ENCODE measurements around the gene SENP5.

SENP5 gene

GRCh38 chr3:196894557-196895295 is 27.0 kb downstream of the SENP5 start:
- no peaks in the 10 kb centered on the region for H3K36me3 ChIP-seq (ENCODE audit: insufficient read depth)
- H3K27me3 ChIP-seq (ENCODE audit: insufficient read depth, low read depth): no peaks in the 10 kb centered on the region
- TF ChIP-seq CTCF (conservative IDR thresholded peaks at IDR 0.05; ENCODE audit: low read depth, low read length): no peak
- H3K27ac ChIP-seq: no peak overlapping the region
- no peak overlapping the region for H3K9ac ChIP-seq
- H4K20me1 ChIP-seq (ENCODE audit: insufficient read depth): peaks cover 8% of the 10 kb centered on the region; the same call in 1 of the 2 replicates
- no peak overlapping the region for H3K4me3 ChIP-seq (IDR thresholded peaks at IDR 0.05; ENCODE audit: insufficient read depth, low read depth, low read length)
- peaks cover 60% of the 10 kb centered on the region; the same call in 1 of the 2 replicates for H3K79me2 ChIP-seq (ENCODE audit: insufficient read depth, low read depth)
- H3K4me2 ChIP-seq: no peak overlapping the region
- no peak overlapping the region for H2AFZ ChIP-seq (ENCODE audit: low read depth)
- H3K4me1 ChIP-seq (ENCODE audit: low read depth, poor library complexity, severe bottlenecking): peaks cover 5% of the 10 kb centered on the region

GRCh38 chr3:196896229-196896628 is 28.5 kb downstream of the SENP5 start:
- no peak for TF ChIP-seq CTCF (conservative IDR thresholded peaks at IDR 0.05; ENCODE audit: low read depth, low read length)
- H3K27me3 ChIP-seq (ENCODE audit: insufficient read depth, low read depth): no peaks in the 10 kb centered on the region
- no peak overlapping the region for H3K9ac ChIP-seq
- H4K20me1 ChIP-seq (ENCODE audit: insufficient read depth): peaks cover 8% of the 10 kb centered on the region; the same call in 1 of the 2 replicates
- peaks cover 46% of the 10 kb centered on the region; the same call in 1 of the 2 replicates for H3K79me2 ChIP-seq (ENCODE audit: insufficient read depth, low read depth)
- H3K4me1 ChIP-seq (ENCODE audit: low read depth, poor library complexity, severe bottlenecking): no peaks in the 10 kb centered on the region
- no peak overlapping the region for H2AFZ ChIP-seq (ENCODE audit: low read depth)
- no peaks in the 10 kb centered on the region for H3K36me3 ChIP-seq (ENCODE audit: insufficient read depth)
- H3K27ac ChIP-seq: no peak overlapping the region
- H3K4me3 ChIP-seq (IDR thresholded peaks at IDR 0.05; ENCODE audit: insufficient read depth, low read depth, low read length): no peak overlapping the region
- no peak overlapping the region for H3K4me2 ChIP-seq

- Histone ChIP-seq H3K36me3 (ENCODE audit: insufficient read depth) (peaks cover 6% of the 10 kb centered on the region; the same call in 1 of the 2 replicates), H4K20me1 (ENCODE audit: insufficient read depth) (no peaks in the 10 kb centered on the region), H3K27ac (no peak overlapping the region)
Observed at GRCh38 chr3:196901768-196902167, 34.0 kb downstream of the SENP5 start.

GRCh38 chr3:196902296-196902695 is 34.6 kb downstream of the SENP5 start:
- TF ChIP-seq CTCF (conservative IDR thresholded peaks at IDR 0.05; ENCODE audit: low read depth, low read length): no peak
- no peaks in the 10 kb centered on the region for H3K27me3 ChIP-seq (ENCODE audit: insufficient read depth, low read depth)
- peaks cover 6% of the 10 kb centered on the region; the same call in 1 of the 2 replicates for H3K36me3 ChIP-seq (ENCODE audit: insufficient read depth)
- H2AFZ ChIP-seq (ENCODE audit: low read depth): no peak overlapping the region
- no peak overlapping the region for H3K4me2 ChIP-seq
- H3K9ac ChIP-seq: no peak overlapping the region
- H3K4me3 ChIP-seq (IDR thresholded peaks at IDR 0.05; ENCODE audit: insufficient read depth, low read depth, low read length): no peak overlapping the region
- H3K79me2 ChIP-seq (ENCODE audit: insufficient read depth, low read depth): 0 out of 2 replicates have a peak, but pooled peaks cover 3% of the 10 kb centered on the region
- no peaks in the 10 kb centered on the region for H3K4me1 ChIP-seq (ENCODE audit: low read depth, poor library complexity, severe bottlenecking)
- H4K20me1 ChIP-seq (ENCODE audit: insufficient read depth): no peaks in the 10 kb centered on the region
- H3K27ac ChIP-seq: no peak overlapping the region

More at GRCh38 chr3:196901768-196902167, 34.0 kb downstream of the SENP5 start:
- no peak for TF ChIP-seq CTCF (conservative IDR thresholded peaks at IDR 0.05; ENCODE audit: low read depth, low read length)
- Histone ChIP-seq H3K4me1 (ENCODE audit: low read depth, poor library complexity, severe bottlenecking) (no peaks in the 10 kb centered on the region), H3K27me3 (ENCODE audit: insufficient read depth, low read depth) (no peaks in the 10 kb centered on the region), H3K4me3 (IDR thresholded peaks at IDR 0.05; ENCODE audit: insufficient read depth, low read depth, low read length) (no peak overlapping the region), H2AFZ (ENCODE audit: low read depth) (no peak overlapping the region), H3K9ac (no peak overlapping the region), H3K79me2 (ENCODE audit: insufficient read depth, low read depth) (peaks cover 9% of the 10 kb centered on the region; the same call in 1 of the 2 replicates), H3K4me2 (no peak overlapping the region)

Data from KMS-11 (cell line).